ENCODE results near the gene PASK.
"Not testable (repeated sequence)": the region's sequence is repeated elsewhere in the genome, so short reads cannot be mapped to it uniquely, and the experiment has no call there.

PASK gene

GRCh38 chr2:241122376-241123002 lies 26.8 kb downstream of the PASK start:
- FAIRE-seq: no peak

- FAIRE-seq: no peak
Measured at GRCh38 chr2:241121008-241121407, 28.3 kb downstream of the PASK start.

GRCh38 chr2:241120440-241120839 lies 28.8 kb downstream of the PASK start:
- no peak for FAIRE-seq

GRCh38 chr2:241118737-241119505 lies 30.4 kb downstream of the PASK start:
- FAIRE-seq: no peak

GRCh38 chr2:241116606-241117560 lies 32.4 kb downstream of the PASK start:
- no peak for FAIRE-seq

- no peak for FAIRE-seq
Measured at GRCh38 chr2:241115361-241115760, 33.9 kb downstream of the PASK start.

- FAIRE-seq: no peak
Measured at GRCh38 chr2:241114836-241115235, 34.4 kb downstream of the PASK start.

GRCh38 chr2:241112592-241112991 lies 36.7 kb downstream of the PASK start:
- no peak for FAIRE-seq

GRCh38 chr2:241112046-241112445 lies 37.2 kb downstream of the PASK start:
- FAIRE-seq: no peak

- FAIRE-seq: no peak
Measured at GRCh38 chr2:241111440-241111805, 37.8 kb downstream of the PASK start.

GRCh38 chr2:241110607-241111439 lies 38.4 kb downstream of the PASK start:
- no peak for FAIRE-seq

- FAIRE-seq: no peak
Measured at GRCh38 chr2:241110089-241110606, 39.1 kb downstream of the PASK start.

GRCh38 chr2:241109210-241110088 lies 39.8 kb downstream of the PASK start:
- FAIRE-seq: no peak

GRCh38 chr2:241108271-241109209 lies 40.7 kb downstream of the PASK start:
- FAIRE-seq: no peak

- no peak for FAIRE-seq
Measured at GRCh38 chr2:241107031-241107783, 42.1 kb downstream of the PASK start.

- FAIRE-seq: no peak
Measured at GRCh38 chr2:241105641-241106040, 43.6 kb downstream of the PASK start.

- not testable (repeated sequence) for FAIRE-seq
Measured at GRCh38 chr2:241104611-241105010, 44.7 kb downstream of the PASK start.

- FAIRE-seq: no peak
Measured at GRCh38 chr2:241103176-241103595, 46.1 kb downstream of the PASK start.

- FAIRE-seq: no peak
Measured at GRCh38 chr2:241102239-241102803, 47.0 kb downstream of the PASK start, which contains the start of gene MTERF4. MTERF4 (minus strand) TSS chr2:241102287; CDS start chr2:241102273, 14 bp downstream.
